Stimulated activated CD8-positive, alpha-beta memory T cell treated with anti-CD3 and anti-CD28 coated beads, Interleukin-4, amount 100 ng/mL, for 24 hours (primary cell): ENCODE results near the gene WDR5.
"Not testable (repeated sequence)": the region's sequence is repeated elsewhere in the genome, so short reads cannot be mapped to it uniquely, and the experiment has no call there.

ENCODE experiments used
- DNase-seq: peaks from one replicate; pipeline ENCODE4 v3.0.0-alpha.2; 2020; ENCODE audit warnings: low read depth

WDR5 gene

GRCh38 chr9:134135343-134136117, at the start of gene WDR5:
WDR5 (plus strand) TSS chr9:134136082; CDS start chr9:134139878, 3,796 bp downstream.
- peak; percentile 80 for DNase-seq

GRCh38 chr9:134088063-134088725, 47.7 kb upstream of the WDR5 start:
- no peak for DNase-seq

- DNase-seq = no peak
These were observed 45.9 kb upstream of the WDR5 start for GRCh38 chr9:134089972-134090371.

GRCh38 chr9:134099123-134099761, 36.6 kb upstream of the WDR5 start:
- peak; percentile 22 for DNase-seq

GRCh38 chr9:134100040-134100439, 35.8 kb upstream of the WDR5 start:
- DNase-seq = no peak

GRCh38 chr9:134101133-134101532, 34.7 kb upstream of the WDR5 start:
- not testable (repeated sequence) for DNase-seq

- no peak for DNase-seq
These were observed 34.2 kb upstream of the WDR5 start for GRCh38 chr9:134101623-134102149.

GRCh38 chr9:134103391-134103998, 32.4 kb upstream of the WDR5 start:
- DNase-seq = no peak

- DNase-seq = no peak
These were observed 24.8 kb upstream of the WDR5 start for GRCh38 chr9:134111064-134111463.

GRCh38 chr9:134112561-134112960, 23.3 kb upstream of the WDR5 start:
- no peak for DNase-seq

- DNase-seq = not testable (repeated sequence)
These were observed 16.9 kb upstream of the WDR5 start for GRCh38 chr9:134118972-134119371.

- DNase-seq = no peak
These were observed 12.1 kb upstream of the WDR5 start for GRCh38 chr9:134123764-134124128.

GRCh38 chr9:134125413-134126095, 10.3 kb upstream of the WDR5 start:
- DNase-seq = no peak

GRCh38 chr9:134126373-134126772, 9.5 kb upstream of the WDR5 start:
- DNase-seq = no peak

- DNase-seq = no peak
These were observed 8.8 kb upstream of the WDR5 start for GRCh38 chr9:134127065-134127580.

GRCh38 chr9:134127616-134128015, 8.3 kb upstream of the WDR5 start:
- no peak for DNase-seq

GRCh38 chr9:134128727-134129679, 6.9 kb upstream of the WDR5 start:
- DNase-seq = no peak

GRCh38 chr9:134130503-134131375, 5.1 kb upstream of the WDR5 start:
- no peak for DNase-seq

GRCh38 chr9:134131471-134132207, 4.2 kb upstream of the WDR5 start:
- DNase-seq = no peak
